ENCODE data around the gene CD276. TPM values are rescaled to one million over a fixed set of nuclear protein-coding genes. Genes with fewer than 3 reads are reported as not detected.

The CD276 gene
- total RNA-seq, 4 donors from 2014 or later = 31.8 to 58.1 (median 40.1) TPM

- 99% methylated on average over 6 of the region's 6 CpGs for WGBS
- TF ChIP-seq POLR2A (IDR thresholded peaks at IDR 0.05; ENCODE audit: low read depth) = no peak
- TF ChIP-seq POLR2AphosphoS5 (IDR thresholded peaks at IDR 0.05) = no peak
- no peak for TF ChIP-seq EP300 (IDR thresholded peaks at IDR 0.05)
- no peak for TF ChIP-seq CTCF (IDR thresholded peaks at IDR 0.05)
- Histone ChIP-seq H3K4me1 (peaks cover 11 to 24% (median 19%) of the 10 kb centered on the region in 4 donors), H3K36me3 (no peaks in the 10 kb centered on the region), H3K27ac (replicated peaks in 1 of 4) (no peak overlapping the region), H3K27me3 (peaks cover 0 to 5% (median 0%) of the 10 kb centered on the region in 4 donors), H3K9me3 (no peaks in the 10 kb centered on the region), H3K4me3 (no peak overlapping the region)
- intact Hi-C loops (cut with DNase I) = no loop called here
- DNase-seq (ENCODE audit: extremely low spot score) = no peak
These were observed 4.2 kb upstream of the CD276 start for GRCh38 chr15:73679964-73680363.

GRCh38 chr15:73680549-73680948 is 3.6 kb upstream of the CD276 start:
- TF ChIP-seq POLR2A (IDR thresholded peaks at IDR 0.05; ENCODE audit: low read depth) (no peak), EP300 (IDR thresholded peaks at IDR 0.05) (no peak)
- Histone ChIP-seq H3K9me3 (no peaks in the 10 kb centered on the region), H3K4me1 (peaks cover 13 to 30% (median 25%) of the 10 kb centered on the region in 4 donors), H3K27me3 (peaks cover 0 to 5% (median 0%) of the 10 kb centered on the region in 4 donors), H3K4me3 (no peak overlapping the region), H3K36me3 (no peaks in the 10 kb centered on the region), H3K27ac (replicated peaks in 1 of 4) (no peak overlapping the region)
- intact Hi-C loops (cut with DNase I) = no loop called here
- 92% methylated on average over 2 of the region's 2 CpGs for WGBS
- no peak for DNase-seq (ENCODE audit: extremely low spot score)

DNA sequence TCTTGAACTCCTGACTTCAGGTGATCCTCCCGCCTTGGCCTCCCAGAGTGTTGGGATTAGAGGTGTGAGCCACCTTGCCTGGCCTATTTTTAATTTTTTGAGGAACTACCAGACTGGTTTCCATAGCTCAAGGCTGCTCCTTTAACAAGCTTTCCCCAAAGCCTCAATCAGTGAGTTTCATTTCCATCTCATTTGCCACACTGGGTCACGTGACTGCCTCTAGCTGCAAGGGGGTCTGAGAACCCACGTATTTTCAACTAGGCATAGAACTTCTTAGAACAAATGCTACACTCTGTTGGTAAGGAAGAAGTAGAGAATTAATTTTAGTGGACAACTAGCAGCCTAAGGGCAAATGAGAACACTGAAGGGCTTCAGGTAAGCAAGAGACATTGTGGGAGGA is 3.1 kb upstream of the CD276 start:
- 66% methylated on average over 3 of the region's 3 CpGs for whole genome bisulfite sequencing
- Histone ChIP-seq H3K36me3 (no peaks in the 10 kb centered on the region), H3K4me1 (peaks cover 18 to 35% (median 30%) of the 10 kb centered on the region in 4 donors), H3K4me3 (no peak overlapping the region), H3K27ac (replicated peaks in 1 of 4) (no peak overlapping the region), H3K27me3 (peaks cover 0 to 5% (median 0%) of the 10 kb centered on the region in 4 donors), H3K9me3 (no peaks in the 10 kb centered on the region)
- no peak for TF ChIP-seq POLR2A (IDR thresholded peaks at IDR 0.05; ENCODE audit: low read depth)
- TF ChIP-seq CTCF (IDR thresholded peaks at IDR 0.05) = no peak
- TF ChIP-seq EP300 (IDR thresholded peaks at IDR 0.05) = no peak
- TF ChIP-seq POLR2AphosphoS5 (IDR thresholded peaks at IDR 0.05) = no peak
- intact Hi-C loops (cut with DNase I) = no loop called here
- DNase-seq (ENCODE audit: extremely low spot score) = no peak

DNA sequence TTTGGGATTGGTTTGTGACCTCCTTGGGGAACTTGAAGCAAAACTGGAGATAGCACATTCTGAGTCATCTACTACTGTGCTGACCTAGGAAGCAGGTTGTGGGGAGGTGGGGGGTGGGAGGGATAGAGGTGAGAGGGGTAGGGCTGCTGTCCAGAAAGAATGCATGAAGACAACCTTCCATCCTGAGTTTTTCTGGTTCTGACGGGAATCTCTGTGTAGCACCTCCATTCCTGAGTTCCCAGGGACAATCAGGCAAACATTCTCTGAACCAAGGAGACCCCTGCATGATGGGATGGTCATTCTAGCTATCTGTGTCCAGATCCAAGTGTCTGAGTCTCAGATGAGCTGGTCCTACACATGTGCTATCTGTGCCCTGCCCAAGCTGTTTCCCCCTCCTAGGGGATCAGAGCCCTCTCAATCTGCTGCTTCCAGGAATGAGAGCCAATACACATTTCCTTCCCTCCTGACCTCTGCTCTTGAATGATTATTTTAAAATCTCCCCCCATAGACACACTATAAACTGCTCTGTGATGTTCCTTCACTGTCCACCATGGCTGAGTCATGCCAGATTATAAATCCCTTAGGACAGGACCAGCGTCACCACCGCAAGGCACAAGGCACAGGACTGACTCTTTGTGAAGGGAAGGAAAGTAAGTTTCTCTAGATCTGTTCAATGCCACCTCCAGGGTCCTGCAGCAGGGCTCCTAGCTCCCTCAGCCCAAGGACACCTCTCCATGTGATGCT is 2.2 kb upstream of the CD276 start:
- WGBS = 89% methylated on average over 2 of the region's 3 CpGs
- H3K9me3 ChIP-seq = no peaks in the 10 kb centered on the region
- DNase-seq (ENCODE audit: extremely low spot score) = no peak
- H3K36me3 ChIP-seq = no peaks in the 10 kb centered on the region
- H3K4me3 ChIP-seq = no peak overlapping the region
- H3K4me1 ChIP-seq = peaks cover 28 to 44% (median 39%) of the 10 kb centered on the region in 4 donors
- H3K27me3 ChIP-seq = peaks cover 0 to 5% (median 0%) of the 10 kb centered on the region in 4 donors
- intact Hi-C loops (cut with DNase I) = no loop called here
- peak overlapping the region in 1 of 4 donors; percentile 92 for H3K27ac ChIP-seq (replicated peaks in 1 of 4)
- TF ChIP-seq CTCF (IDR thresholded peaks at IDR 0.05) = no peak
- no peak for TF ChIP-seq POLR2A (IDR thresholded peaks at IDR 0.05; ENCODE audit: low read depth)
- no peak for TF ChIP-seq POLR2AphosphoS5 (IDR thresholded peaks at IDR 0.05)
- TF ChIP-seq EP300 (IDR thresholded peaks at IDR 0.05) = no peak

- H3K27me3 ChIP-seq = peaks cover 0 to 5% (median 0%) of the 10 kb centered on the region in 4 donors
- peak overlapping the region in 1 of 4 donors; percentile 92 for H3K27ac ChIP-seq (replicated peaks in 1 of 4)
- H3K9me3 ChIP-seq = no peaks in the 10 kb centered on the region
- 72% methylated on average over 13 of the region's 14 CpGs for WGBS
- intact Hi-C loops (cut with DNase I) = no loop called here
- TF ChIP-seq POLR2A (IDR thresholded peaks at IDR 0.05; ENCODE audit: low read depth) = no peak
- H3K36me3 ChIP-seq = no peaks in the 10 kb centered on the region
- no peak for DNase-seq (ENCODE audit: extremely low spot score)
- H3K4me3 ChIP-seq = no peak overlapping the region
- H3K4me1 ChIP-seq = peaks cover 34 to 46% (median 43%) of the 10 kb centered on the region in 4 donors
These were observed 1.5 kb upstream of the CD276 start for GRCh38 chr15:73682600-73683090.

Data from esophagus muscularis mucosa (tissue), 4 donors.